ENCODE measurements around the gene SLC24A1. TPM values are rescaled to one million over a fixed set of nuclear protein-coding genes. Genes with fewer than 3 reads are reported as not detected.

The SLC24A1 gene
- 2.0 TPM for total RNA-seq

- no peak within 1 kb of the TSS for H3K27ac ChIP-seq
- TF ChIP-seq CTCF (IDR thresholded peaks at IDR 0.05): no peak
- H3K4me1 ChIP-seq: no peaks in the 10 kb centered on the region
- no peak for DNase-seq (ENCODE audit: low spot score in 2 of 2)
- no peaks in the 10 kb centered on the region for H3K9me3 ChIP-seq
- no peaks in the 10 kb centered on the region for H3K27me3 ChIP-seq
- intact Hi-C loops (cut with DNase I): no loop called here
- no peak within 1 kb of the TSS for H3K4me3 ChIP-seq
- peaks cover 13 to 18% of the 10 kb centered on the region in 2 donors for H3K36me3 ChIP-seq
These were observed at the start of gene SLC24A1 for GRCh38 chr15:65621638-65622037. TSS of gene SLC24A1 (plus strand) at chr15:65621938. CDS start at chr15:65624081, 2,143 bp downstream.

GRCh38 chr15:65571971-65572370 is 49.8 kb upstream of the SLC24A1 start:
- no peak for DNase-seq (ENCODE audit: low spot score in 2 of 2)

GRCh38 chr15:65576664-65577063 is 45.1 kb upstream of the SLC24A1 start:
- Histone ChIP-seq H3K36me3 (peaks cover 32 to 72% of the 10 kb centered on the region in 2 donors), H3K4me1 (no peaks in the 10 kb centered on the region), H3K4me3 (no peak overlapping the region), H3K27ac (no peak overlapping the region), H3K27me3 (no peaks in the 10 kb centered on the region), H3K9me3 (no peaks in the 10 kb centered on the region)
- intact Hi-C loops (cut with DNase I): no loop called here
- no peak for DNase-seq (ENCODE audit: low spot score in 2 of 2)
- TF ChIP-seq CTCF (IDR thresholded peaks at IDR 0.05): no peak

More at GRCh38 chr15:65571971-65572370, 49.8 kb upstream of the SLC24A1 start:
- Histone ChIP-seq H3K27me3 (no peaks in the 10 kb centered on the region), H3K27ac (no peak overlapping the region), H3K9me3 (no peaks in the 10 kb centered on the region), H3K4me3 (no peak overlapping the region), H3K4me1 (no peaks in the 10 kb centered on the region), H3K36me3 (peaks cover 12 to 54% of the 10 kb centered on the region in 2 donors)
- no peak for TF ChIP-seq CTCF (IDR thresholded peaks at IDR 0.05)
- intact Hi-C loops (cut with DNase I): no loop called here

- intact Hi-C loops (cut with DNase I): no loop called here
These were observed 44.4 kb upstream of the SLC24A1 start for GRCh38 chr15:65577129-65577996.

More at GRCh38 chr15:65577129-65577996, 44.4 kb upstream of the SLC24A1 start:
- no peak overlapping the region for H3K27ac ChIP-seq
- H3K4me1 ChIP-seq: no peaks in the 10 kb centered on the region
- H3K4me3 ChIP-seq: no peak overlapping the region
- H3K27me3 ChIP-seq: no peaks in the 10 kb centered on the region
- no peaks in the 10 kb centered on the region for H3K9me3 ChIP-seq
- H3K36me3 ChIP-seq: peaks cover 34 to 76% of the 10 kb centered on the region in 2 donors
- no peak for TF ChIP-seq CTCF (IDR thresholded peaks at IDR 0.05)
- DNase-seq (ENCODE audit: low spot score in 2 of 2): no peak

Measured in ascending aorta (tissue), 2 donors.